Astrocyte (in vitro differentiated cells and primary cell): ENCODE results near the gene CNTLN.

Experiments
- CTCF ChIP-seq: IDR thresholded peaks from 2 replicates; pipeline ENCODE4 v1.5.1; 2011; ENCODE audit warnings: low read depth, mild to moderate bottlenecking, inconsistent platforms, low read length, moderate library complexity; ENCODE audit not compliant: insufficient read depth
- EZH2 ChIP-seq: IDR thresholded peaks from 2 replicates; pipeline ENCODE4 v1.6.1; 2012; ENCODE audit warnings: mild to moderate bottlenecking, low read length, inconsistent platforms; ENCODE audit not compliant: insufficient read depth

- TF ChIP-seq CTCF (no peak), EZH2 (no peak)
Observed at GRCh38 chr9:17387565-17387964, 252.7 kb downstream of the CNTLN start.
